GM18511 (cell line): ENCODE results near the gene STK17A.
A peak's percentile ranks its signal among the peaks of the same experiment; 100 is the strongest.

ENCODE experiments used
- ATAC-seq: cut with Tn5 transposase; IDR thresholded peaks from one replicate; pipeline ENCODE4 v1.9.1; 2021; ENCODE audit warnings: mild to moderate bottlenecking, moderate library complexity; ENCODE audit not compliant: unreplicated experiment

STK17A gene

DNA sequence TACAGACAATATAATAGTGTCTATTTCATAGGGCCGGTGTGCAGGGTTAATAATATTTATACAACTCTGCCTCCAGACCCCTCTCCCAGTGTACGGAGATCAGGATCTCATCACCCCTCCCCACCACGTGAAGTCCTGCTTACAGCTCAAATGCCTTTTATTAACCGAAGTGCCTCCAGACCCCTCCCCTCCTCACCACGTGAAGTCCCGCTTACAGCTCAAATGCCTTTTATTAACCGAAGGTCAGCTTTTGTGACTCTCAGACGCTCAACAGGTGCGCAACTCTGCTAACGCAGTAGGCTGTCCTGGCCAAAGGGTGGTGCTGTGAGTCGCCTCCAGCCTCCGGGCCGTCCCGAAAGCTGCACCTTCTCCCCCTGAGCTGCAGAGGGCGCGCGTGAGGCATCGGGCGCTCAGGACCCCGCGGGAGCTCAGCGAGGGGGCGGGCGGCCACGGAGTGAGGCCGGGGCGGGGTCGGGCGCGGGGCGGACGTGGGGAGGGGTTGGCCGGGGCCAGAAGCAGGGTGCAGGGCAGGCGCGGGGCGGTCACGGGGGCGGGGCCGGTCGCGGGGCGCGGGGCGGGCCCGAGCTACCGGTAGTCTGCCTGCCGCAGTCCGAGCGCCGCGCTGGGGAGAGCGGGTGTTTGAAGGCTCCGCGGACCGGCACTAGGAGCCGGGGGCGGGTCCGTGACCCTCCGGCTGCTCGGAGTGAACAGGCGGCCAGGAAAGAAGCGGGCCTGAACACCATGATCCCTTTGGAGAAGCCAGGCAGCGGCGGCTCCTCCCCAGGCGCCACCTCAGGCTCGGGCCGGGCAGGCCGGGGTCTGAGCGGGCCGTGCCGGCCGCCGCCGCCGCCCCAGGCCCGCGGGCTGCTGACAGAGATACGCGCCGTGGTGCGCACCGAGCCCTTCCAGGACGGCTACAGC, at the start of gene STK17A:
Gene STK17A (plus strand): TSS at position 606 of the 921 bp plus-strand sequence. CDS start 136 bp downstream, at position 742.
- ATAC-seq: peak; percentile 74

DNA sequence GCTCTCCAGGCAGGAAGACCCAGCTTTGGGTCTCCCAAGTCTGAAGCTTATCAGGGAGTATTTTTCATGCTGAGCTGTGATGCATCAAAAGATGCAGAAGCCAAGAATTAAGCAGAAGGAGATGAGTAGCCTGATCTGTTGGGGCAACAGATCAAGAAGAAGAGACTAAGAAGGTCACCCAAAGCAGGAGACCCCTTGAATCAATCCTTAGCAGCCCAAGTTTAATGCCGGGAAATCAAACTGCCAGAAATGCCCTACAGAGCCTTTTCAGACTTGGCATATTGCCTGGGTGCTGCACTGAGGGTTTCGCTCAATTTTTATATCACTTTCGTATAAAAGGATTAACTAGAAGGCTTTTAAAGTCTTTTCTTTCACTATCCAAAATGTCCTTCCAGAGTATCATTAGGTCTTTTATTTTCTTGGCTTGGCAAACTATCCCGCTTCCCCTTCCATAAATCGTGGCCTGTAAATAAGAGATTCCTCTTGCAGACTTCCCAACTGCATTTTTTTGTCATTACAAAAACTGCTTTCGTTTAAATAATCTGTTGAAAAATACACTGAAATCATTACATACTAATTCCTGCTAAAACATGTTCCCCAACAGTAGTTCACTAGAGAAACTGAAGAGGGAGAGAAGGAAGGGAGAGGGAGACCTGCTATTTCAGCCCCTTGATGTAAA, 49.0 kb upstream of the STK17A start:
- ATAC-seq: no peak

- ATAC-seq: no peak
Measured at GRCh38 chr7:43535031-43535451, 47.9 kb upstream of the STK17A start.

DNA sequence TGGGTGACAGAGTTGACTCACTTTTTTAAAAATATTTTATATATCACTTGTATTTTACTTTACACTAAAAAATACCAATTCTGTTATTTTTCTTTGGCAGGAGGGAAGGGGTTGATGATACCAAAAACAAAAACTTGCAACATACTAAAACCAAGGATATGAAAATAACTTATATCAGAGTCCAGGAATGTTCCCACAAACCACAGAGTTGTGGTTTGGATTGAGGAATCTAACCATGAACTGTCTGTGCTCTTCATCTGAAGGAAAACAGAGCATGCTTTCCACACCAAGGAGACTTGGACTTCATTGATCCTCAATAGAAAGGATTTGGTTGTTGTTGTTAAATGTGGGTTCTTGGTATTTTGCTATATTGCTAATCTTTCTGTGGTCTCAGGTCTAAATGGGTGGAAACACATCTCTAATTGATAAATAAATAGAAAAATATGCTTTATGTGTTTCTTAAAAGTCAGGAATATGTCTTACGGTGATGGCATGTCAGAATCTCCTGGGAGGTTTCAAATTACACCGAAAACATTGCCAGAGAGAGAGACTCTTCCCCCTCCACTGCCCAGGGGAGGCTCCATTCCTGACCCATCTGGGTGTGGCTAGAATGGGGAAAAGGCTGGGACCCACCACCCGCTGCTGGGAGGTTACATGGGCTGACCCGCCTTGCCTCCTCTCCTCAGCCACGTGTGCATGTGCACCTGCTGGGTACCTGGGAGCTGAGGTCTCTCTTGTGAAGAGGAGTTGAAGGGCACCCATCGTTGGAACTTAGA, 46.9 kb upstream of the STK17A start:
- ATAC-seq: no peak

DNA sequence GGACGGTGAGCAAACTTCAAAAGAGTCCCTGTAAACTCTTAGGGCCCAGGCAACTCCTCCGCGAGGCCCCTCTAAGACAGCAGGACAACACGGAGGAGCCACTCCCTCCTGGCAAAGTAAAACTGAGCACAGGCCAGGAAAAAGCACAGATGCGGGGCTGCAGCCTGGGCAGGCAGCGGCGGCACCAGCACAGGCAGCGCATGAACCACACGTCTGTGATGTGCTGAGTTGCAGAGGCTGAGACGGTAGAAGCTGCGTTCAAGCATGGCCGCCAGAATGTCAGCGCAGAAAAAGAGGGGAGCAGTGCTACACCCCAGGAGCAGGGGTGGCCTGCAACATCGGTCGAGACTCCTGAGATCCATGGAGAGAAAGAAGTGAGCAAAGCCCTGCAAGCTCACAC, 46.1 kb upstream of the STK17A start:
- no peak for ATAC-seq

- ATAC-seq: no peak
Measured at GRCh38 chr7:43537765-43538403, 45.0 kb upstream of the STK17A start.

DNA sequence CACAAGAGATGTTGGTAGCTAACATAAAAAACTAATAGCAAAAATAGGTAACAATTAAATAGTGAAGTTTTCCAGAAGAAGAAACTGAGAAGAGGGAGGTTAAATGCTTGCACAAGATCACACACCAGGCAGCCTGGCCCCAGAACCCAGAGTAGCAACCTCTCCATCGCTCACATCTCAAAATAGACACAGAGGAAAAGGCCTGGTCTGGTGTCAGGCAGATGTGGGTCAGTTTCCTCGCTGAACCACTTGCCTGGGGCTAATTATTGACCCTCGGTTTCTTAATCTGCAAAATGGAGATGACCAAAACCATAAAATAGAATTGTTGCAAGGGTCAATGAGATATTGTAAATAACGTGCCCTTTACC, 44.5 kb upstream of the STK17A start:
- ATAC-seq: no peak

DNA sequence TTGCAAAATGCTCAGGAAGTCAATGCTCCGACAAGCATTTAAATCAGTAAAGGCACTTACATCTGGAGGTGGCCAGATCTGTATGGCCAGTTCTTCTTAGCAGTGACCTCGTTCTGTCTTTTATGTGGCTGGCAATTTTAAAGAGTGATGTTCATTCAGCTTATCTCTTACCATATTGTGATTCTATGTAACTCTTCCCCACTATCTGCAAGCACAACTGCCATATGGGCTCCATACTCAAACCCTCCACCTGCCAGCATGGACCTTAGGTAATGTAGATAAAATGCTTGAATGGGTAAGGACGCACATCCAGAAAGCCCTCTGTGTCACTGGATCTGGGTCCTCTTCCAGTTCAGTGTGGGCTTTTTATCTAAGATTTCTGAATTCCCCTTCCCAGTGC, 42.4 kb upstream of the STK17A start:
- no peak for ATAC-seq

DNA sequence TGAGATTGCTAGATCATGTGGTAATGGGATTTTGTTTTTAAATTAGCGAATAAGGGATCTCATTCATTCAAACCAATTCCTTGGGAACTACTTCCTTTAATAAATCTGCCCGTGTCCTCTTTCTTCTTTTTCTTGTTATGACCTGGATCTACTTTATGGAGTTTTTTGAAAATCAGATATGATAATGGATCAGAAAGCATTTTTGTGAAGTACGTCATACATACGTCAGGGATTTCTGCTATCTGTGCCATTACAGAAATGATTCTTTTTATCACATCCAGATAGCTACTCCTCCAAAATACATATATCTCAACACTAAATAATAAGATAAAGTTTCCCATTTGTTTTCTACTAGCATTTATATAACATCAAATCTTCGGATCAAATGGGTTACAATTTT, 40.2 kb upstream of the STK17A start:
- ATAC-seq: no peak

DNA sequence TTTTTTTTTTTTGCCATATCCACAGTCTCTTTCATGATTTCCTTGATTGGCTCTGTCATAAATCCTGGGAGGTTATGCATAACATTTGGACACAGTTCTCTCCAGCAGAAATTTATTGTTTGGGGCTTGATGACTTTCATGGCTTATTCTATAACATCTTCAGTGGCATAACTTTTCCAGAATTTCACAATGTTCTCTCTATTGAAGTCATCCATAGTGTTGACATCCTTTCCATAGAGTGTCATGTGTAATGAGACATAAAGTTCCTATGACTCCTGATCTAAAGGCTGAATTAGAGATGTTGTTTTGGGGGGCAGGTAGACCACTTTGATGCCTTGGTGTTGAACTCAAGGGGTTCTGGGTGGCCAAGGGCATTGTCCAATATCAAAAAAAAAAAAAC, 36.7 kb upstream of the STK17A start:
- no peak for ATAC-seq

DNA sequence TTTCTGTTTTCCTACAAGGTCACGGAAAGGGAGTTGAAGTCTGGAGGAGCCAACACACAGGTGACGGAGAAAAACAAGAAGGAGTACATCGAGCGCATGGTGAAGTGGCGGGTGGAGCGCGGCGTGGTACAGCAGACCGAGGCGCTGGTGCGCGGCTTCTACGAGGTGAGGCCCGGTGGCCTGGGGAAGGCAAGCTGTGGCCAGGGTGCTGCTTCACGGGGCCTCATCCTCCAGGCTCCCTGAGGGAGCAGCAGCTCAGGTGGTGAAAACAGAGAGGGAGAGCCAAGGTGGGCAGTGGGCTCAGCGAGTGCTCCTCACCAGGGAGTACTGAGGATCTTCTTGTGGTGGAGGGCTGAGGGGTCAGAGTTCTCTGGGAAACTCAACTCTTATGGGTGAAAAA, 32.5 kb upstream of the STK17A start:
- no peak for ATAC-seq

- no peak for ATAC-seq
Measured at GRCh38 chr7:43552122-43552521, 30.8 kb upstream of the STK17A start.

GRCh38 chr7:43553999-43554398, 28.9 kb upstream of the STK17A start:
- ATAC-seq: no peak

GRCh38 chr7:43554423-43554822, 28.5 kb upstream of the STK17A start:
- no peak for ATAC-seq

DNA sequence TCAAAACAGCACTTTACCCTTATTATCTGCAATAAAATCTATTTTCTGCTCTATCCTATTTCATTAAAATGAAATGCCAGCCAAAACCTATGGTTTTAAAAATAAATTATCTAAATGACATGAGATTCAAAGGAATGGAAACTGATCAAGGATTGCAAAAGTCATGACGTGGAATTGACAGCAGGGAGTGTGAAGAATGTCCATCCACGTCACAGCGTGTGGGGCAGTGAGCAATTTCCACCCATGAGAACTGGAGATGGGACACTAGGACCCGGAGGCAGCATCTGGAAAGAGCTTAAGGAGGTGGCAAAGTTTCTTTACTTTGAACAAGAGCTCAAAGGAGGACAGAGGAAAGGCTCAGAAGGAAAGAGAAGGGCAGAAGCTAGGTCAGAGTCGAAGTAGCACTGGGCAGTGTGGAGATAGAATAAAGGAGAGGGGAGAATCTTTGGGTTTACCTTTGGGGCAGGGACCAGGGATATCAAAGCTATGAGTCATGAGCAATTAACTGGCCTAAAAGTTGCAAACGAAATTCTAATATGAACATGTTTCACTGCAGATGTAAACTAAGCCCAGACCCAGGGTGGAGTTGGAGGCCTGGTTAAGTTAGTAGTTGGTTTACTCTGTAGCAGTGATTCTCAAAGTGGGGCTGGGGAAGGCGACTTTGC, 24.9 kb upstream of the STK17A start:
- no peak for ATAC-seq

GRCh38 chr7:43559171-43559945, 23.6 kb upstream of the STK17A start:
- no peak for ATAC-seq

- ATAC-seq: no peak
Measured at GRCh38 chr7:43559946-43560335, 23.0 kb upstream of the STK17A start.

GRCh38 chr7:43560742-43561330, 22.1 kb upstream of the STK17A start:
- ATAC-seq: no peak

DNA sequence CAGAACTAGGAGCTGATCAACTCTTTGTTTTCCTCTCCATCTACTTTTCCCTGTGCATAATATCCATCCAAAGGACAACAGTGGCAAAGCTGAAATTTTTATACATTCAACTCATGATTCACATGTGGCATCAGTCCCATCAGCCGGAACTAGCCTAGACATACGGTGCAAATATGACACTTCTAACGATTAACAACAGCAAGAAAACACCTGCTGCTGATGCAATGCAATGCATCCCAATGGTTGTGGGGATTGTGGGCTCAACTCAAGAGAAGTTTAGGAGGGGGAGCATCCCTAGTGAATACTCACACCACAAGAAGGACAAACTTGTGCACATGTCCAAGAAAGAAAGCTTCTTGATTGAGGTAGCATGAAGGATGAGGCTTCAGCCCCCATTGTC, 20.5 kb upstream of the STK17A start:
- ATAC-seq: no peak
